Fibroblast of peridontal ligament (primary cell): ENCODE data around the gene LRRC72.
"Not testable (repeated sequence)": the region's sequence is repeated elsewhere in the genome, so short reads cannot be mapped to it uniquely, and the experiment has no call there.

Experiments used
- DNase-seq: peaks from one replicate; pipeline ENCODE4 v3.0.0-alpha.2; 2010; ENCODE audit errors: extremely low read depth

Gene LRRC72

DNA sequence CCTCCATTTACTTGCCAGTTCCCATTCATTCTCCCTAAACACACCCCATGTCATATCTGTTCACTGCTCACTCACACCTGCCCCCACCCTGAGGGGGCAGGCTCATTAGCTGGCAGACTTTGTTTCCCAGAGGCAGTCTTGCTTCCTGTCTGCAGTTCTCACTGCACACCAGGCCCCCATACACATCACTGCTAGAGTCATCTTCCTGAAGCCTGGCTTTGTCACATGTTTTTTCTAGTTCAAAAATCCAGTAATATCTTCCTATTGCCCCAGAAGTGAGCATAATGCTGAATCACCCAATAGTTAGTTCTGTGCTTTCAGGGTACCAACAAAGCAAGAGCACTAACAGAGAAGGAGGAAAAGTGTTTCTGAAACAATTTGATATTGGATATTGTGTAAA lies 1.9 kb downstream of the LRRC72 start:
- DNase-seq: no peak

DNA sequence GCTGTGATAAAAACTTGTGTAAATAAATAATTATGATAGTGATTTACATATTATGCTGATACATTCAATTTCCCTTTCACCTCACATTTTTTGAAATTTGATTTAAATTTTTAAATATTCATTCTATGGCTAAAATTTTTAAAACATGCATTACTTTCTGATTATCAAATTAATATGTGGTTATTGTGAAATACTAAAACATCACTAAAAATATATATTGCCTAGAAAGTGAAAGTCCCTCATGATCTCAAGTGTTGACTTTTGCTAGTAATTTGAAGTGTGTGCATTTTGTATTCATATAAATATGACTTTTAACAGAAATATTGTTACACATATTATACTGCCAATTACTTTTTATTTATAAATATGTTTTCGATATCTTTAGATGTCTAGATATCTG lies 3.1 kb downstream of the LRRC72 start:
- no peak for DNase-seq

- peak; percentile 18 for DNase-seq
Observed at GRCh38 chr7:16531707-16532106, 5.1 kb downstream of the LRRC72 start.

- DNase-seq: no peak
Observed at GRCh38 chr7:16532272-16532671, 5.6 kb downstream of the LRRC72 start.

DNA sequence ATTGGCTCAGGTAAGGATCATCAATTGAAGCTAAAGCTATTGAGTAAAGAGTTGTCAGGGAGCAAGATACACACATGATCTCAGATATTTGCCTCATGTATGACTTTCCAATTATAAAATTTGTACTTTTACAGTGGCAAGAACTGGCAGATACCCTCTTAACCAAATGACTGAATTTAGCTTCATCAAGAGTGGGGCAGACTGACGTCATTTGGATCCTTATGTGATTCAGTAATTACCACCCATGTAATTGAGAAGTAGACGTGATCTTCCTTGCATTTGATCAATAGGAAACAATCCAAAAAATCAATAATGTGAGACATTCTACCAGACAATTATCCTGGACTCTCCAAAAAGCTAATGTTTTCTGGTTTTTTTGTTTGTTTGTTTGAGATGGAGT lies 8.9 kb downstream of the LRRC72 start:
- DNase-seq: no peak

DNA sequence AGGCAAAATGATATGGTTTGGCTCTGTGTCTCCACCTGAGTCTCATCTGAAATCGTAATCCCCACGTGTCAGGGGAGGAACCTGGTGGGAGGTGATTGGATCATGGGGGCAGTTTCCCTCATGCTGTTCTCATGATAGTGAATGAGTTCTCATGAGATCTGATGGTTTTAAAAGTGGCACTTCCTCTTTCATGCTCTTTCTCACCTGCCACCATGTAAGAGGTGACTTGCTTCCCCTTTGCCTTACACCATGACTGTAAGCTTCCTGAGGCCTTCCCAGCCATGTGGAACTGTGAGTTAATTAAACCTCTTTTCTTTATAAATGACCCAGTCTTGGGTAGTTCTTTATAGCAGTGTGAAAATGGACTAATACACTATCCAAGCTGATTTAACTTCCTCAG lies 13.9 kb downstream of the LRRC72 start:
- not testable (repeated sequence) for DNase-seq

GRCh38 chr7:16542401-16542800 lies 15.8 kb downstream of the LRRC72 start:
- DNase-seq: no peak

DNA sequence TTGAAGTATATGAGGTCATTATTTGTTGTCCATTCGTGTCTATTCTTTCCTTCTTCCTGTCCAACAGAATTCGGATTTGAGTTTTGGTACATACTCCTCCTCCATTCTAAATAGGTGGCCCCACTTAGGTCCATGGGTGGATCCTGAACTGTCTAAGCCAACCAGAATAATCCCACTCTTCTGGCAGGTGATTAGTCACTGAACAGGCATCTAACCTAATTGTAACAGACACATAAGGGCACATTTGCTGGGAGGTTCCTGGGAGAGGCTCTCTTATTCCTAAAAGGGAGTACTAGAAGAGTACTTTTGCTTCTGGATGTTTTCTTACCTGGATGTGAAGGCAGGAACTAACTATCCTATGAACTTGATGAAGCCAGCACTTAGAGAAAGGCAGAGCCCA lies 16.8 kb downstream of the LRRC72 start:
- no peak for DNase-seq

DNA sequence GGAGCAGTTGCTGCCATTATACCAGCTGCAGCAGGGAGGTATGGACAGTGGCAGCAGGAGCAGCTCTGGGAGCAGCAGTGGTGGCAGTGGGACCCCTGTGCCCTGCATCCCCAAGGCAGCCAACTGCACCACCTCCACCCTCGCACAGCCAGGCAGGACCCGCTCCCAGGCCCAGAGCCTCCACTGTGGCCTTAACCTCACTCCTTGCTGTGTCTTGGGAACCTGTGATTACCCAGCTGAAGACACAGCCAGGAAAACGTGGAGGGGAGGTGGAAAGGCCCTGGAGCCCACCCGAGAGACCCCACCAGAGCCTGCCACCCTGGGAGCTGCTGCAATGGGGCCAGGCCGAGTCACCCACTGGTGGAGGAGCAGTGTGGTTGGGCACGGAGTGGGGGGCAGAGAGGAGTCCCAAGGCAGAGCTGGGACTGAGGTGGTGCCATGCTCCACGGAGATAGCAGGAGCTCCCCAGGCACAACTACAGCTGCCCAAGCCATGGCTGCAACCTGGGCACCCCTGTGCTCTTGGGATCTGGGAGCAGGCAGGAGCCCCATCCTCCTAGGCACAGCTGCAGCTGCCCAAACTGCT lies 20.4 kb downstream of the LRRC72 start:
- DNase-seq: no peak

GRCh38 chr7:16548428-16548827 lies 21.8 kb downstream of the LRRC72 start:
- no peak for DNase-seq

DNA sequence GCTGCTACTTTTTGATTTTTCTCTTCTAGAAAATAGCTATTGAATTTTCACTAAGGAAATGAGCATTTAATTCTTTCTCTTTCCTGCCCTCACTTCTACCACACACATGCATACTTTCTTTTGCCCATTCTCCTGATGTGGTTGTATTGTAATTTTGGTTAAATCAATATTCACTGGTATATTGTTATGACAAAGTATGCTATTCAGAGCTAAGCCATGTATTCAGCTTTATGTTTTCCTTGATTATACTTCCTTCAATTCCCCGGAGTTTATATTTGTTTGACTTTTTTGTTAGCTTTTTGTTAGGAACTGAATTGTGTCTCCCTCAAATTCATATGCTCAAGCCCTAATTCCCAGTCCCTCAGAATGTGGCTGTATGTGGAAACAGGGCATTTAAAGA lies 24.0 kb downstream of the LRRC72 start:
- DNase-seq: no peak

DNA sequence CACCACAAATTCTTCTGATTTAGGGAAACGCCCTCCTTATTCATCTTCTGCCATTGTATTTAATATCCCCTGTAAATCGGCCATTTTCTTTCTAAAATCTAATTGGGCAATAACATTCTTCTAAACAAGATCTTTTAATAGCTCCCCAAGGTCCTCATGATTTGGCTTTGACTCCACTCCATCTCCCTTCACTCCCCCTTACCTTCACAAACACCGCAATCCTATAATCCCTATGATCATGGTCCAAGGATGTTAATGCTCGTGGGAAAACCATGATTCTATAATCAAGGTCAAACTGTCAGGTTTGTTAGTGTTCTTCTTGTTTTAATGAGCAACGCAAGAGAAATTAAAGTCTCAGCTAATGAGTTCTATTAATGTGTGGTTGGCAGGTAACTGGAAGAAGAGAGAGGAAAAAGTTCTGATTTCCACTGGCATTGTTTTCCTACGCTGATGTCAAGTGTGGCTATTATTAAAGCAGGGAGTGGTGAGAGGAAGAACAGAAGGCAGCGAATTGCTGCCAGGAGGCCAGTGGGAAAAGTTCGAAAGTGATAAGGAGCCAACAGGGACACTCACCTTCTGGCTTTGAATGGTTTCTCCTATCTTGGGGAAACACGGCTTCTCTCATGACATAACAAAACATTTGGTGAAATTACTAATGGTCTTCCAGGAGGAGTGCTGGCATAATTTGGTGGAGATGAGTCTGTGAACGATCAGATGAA lies 28.1 kb downstream of the LRRC72 start:
- DNase-seq: no peak

DNA sequence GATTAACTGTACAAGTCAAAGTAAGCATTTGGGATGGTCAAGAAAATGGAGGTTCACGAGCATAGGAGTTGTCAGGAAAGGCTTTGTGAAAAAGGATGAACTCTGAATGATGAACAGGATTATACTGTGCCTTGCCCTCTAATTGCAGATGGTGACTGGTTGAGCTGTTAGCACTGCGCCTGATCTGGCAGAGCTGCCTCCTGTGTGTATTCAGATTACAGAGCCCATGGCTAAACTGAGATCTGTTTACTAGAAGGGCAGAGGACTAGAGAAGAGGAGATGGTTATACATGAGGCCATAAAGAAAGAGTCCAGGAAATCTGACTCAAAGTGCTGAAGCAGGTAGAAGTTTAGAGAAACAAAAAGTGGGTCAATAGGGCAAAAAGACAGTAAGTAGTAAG lies 29.7 kb downstream of the LRRC72 start:
- DNase-seq: no peak

DNA sequence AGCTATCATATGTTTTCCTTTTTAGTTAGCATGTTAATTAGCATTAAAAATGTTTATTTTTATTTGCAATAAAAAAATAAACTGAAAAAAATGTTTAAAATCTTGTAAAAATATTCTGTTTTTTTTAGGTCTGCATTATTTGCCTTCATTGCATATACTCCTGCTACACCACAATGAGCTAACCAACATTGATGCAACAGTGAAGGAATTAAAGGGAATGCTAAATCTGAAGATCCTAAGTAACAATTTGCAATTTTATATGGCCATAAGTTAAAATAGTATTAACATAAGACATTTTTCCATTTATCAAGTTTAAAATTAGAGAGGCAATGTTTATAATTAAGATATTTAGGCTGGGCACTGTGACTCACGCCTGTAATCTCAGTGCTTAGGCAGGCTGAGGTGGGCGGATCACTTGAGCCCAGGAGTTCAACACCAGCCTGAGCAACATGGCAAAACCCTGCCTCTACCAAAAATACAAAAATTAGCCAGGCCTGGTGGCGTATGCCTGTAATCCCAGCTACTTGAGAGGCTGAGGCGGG lies 32.2 kb downstream of the LRRC72 start:
- DNase-seq: no peak

GRCh38 chr7:16559497-16560179 lies 33.0 kb downstream of the LRRC72 start:
- DNase-seq: no peak

DNA sequence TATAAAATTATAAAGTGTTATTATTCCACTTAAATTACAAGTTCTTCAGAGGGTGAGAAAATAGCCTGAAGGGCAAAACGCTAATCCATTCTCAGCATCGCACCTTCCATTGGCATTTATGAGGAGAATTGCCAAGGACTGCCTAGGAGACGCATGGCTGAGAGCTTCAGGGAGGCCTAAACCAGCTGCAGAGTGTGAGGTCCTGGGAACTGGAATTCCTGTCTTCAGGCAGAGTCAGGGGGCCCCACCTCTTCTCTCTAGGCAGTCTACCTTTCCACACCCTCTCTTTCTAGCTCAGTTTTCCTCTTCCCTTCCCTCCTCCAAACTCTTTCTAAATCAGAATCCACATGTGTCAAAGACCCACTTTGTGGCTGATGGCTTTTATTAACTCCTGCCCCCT lies 35.3 kb downstream of the LRRC72 start:
- no peak for DNase-seq

DNA sequence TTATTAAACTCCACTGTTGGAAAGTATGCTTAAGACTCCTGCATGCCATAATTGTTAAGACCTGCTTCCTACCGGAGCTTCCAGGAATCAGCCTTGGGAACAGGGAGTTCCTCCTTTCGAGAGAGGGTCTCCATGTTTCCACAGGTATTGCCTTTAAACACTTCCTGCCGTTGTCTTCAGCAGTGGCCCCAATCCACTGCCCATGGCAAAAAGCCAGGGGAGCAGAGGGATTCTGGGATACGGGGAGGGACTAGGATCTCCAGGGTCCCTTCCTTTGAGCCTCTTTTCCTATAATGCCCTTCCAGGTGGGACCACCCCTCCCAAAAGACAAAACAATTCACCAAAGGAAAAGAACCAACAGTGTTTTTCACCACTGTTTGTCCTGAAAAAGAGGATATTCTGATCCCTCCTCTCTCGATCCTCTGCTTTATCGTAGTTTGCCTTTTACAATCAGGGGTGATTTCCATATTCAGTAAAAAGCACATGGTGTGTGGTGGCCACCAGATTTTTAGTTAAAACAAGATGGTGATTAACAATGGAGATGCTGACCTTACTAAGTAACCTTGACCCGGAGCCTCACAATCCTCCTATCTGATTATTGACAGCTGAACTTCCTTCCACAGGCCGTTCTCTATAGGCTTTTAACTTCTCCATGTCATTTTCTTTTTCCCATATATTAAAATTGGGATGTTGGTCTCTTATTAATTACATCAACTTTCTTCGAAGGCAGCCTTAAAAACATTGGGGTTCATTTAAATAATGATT lies 36.0 kb downstream of the LRRC72 start:
- no peak for DNase-seq

DNA sequence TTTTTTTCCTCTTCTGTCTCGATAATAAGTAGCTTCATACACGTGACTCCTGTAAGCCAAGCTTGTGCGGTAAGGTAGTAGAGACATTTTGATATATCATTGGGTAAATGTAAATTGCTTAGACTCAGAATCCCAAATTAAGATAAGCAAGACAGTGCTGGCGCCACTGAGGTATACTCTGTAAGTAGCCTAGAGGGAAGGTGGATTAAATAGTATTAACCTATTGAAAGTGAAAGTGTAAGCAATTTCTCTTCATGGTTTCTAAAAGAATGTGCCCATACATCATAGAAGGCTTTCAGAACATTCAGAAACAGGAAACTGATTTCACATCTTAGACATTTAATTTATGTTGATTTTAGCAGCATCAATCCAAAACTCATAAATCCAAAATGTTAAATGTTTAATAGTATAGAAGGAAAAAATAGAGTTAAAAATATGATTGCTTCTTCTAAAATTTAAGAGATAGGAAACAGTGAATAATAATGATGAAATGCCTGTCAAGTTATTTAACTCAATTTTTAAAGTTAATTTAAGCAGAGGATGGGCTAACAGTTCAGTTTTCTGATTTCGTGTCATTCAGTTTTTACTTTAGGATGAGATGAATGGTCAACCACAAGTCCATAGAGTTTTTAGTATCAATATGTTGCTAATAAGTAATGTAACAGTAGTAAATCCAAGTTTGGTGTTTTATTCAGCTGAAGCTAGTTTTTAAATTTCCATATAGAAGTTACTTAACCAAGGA lies 36.8 kb downstream of the LRRC72 start:
- DNase-seq: peak; percentile 33

DNA sequence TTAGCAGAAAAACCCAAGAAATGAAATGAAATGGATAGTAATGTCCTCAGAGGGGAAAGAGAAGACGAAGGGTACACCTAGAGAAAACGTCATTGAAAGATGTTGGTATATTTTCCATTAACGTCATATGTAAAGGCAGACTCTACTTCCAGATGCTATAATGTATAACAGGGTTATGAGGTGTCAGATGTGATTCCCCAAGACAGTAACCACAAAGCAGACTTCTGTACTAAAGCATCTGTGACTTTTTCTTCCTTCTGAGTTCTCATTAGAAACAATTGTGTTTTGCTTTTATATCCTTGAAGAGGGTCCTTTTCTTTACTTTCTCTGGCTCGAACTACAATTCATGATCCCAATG lies 37.4 kb downstream of the LRRC72 start:
- DNase-seq: no peak

DNA sequence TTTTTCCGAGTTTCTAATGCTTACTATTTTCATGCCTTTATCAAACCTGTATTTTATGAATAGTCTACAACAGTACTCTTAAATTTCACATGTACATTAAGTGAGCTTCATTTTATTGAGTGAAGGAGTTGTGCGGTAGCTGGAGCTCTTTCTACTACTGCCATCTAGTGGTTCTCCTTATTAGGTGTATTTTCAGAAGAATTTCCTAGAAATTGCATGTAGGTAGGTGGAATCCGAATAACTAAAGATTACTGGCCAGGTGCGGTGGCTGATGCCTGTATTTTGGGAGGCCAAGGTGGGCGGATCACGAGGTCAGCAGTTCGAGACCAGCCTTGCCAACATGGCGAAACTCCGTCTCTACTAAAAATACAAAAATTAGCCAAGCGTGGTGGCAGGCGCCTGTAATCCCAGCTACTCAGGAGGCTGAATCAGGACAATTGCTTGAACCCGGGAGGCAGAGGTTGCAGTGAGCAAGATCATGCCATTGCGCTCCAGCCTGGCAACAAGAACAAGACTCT lies 38.3 kb downstream of the LRRC72 start:
- peak; percentile 72 for DNase-seq

DNA sequence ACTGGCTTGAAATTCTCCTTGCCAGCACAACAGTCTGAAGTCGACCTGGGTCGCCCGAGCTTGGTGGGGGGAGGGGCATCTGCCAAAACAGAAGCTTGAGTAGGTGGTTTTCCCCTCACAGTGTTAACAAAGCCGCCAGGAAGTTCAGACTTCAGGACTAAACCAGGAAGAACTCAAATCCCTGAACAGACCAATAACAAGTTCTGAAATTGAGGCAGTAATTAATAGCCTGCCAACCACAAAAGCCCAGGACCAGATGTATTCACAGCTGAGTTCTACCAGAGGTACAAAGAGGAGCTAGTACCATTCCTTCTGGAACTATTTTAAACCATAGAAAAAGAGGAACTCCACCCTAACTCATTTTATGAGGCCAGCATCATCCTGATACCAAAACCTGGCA lies 45.3 kb downstream of the LRRC72 start:
- no peak for DNase-seq
